OCI-LY1 (cell line): ENCODE results near the gene KCNK3.

ENCODE experiments used
- H2AFZ ChIP-seq: fragments of 200-600 bp; sonication (generic), shearing (Covaris generic); 2 replicates; pipeline ENCODE4 v1.6.0; 2014; ENCODE audit warnings: antibody characterized with exemption, mild to moderate bottlenecking, low read length
- H3F3A ChIP-seq: fragments of 200-600 bp; sonication (generic), shearing (Covaris generic); 2 replicates; pipeline ENCODE4 v1.6.0; 2014; ENCODE audit warnings: mild to moderate bottlenecking, antibody characterized with exemption, low read length, moderate library complexity; ENCODE audit not compliant: insufficient read depth
- H3K27ac ChIP-seq: fragments of 200-600 bp; sonication (generic); 2 replicates; pipeline ENCODE4 v1.5.1; 2014; ENCODE audit warnings: low read length, mixed run types, mild to moderate bottlenecking, low read depth; ENCODE audit not compliant: poor library complexity, severe bottlenecking
- H3K27me3 ChIP-seq: fragments of 200-600 bp; sonication (generic); 2 replicates; pipeline ENCODE4 v1.6.0; 2014; ENCODE audit warnings: antibody characterized with exemption, mild to moderate bottlenecking, low read length, moderate library complexity; ENCODE audit not compliant: insufficient read depth
- H3K36me3 ChIP-seq: fragments of 200-600 bp; sonication (generic); 2 replicates; pipeline ENCODE4 v1.6.1; 2014; ENCODE audit warnings: mild to moderate bottlenecking, antibody characterized with exemption, low read length, moderate library complexity, mixed read lengths; ENCODE audit not compliant: insufficient read depth
- H3K4me1 ChIP-seq: fragments of 200-600 bp; sonication (generic); 2 replicates; pipeline ENCODE4 v1.5.1; 2014; ENCODE audit warnings: mild to moderate bottlenecking, low read length, moderate library complexity; ENCODE audit not compliant: insufficient read depth, severe bottlenecking
- H3K4me2 ChIP-seq: fragments of 200-600 bp; sonication (generic), shearing (Covaris generic); 2 replicates; pipeline ENCODE4 v1.6.1; 2014; ENCODE audit warnings: low read length
- H3K4me3 ChIP-seq: fragments of 200-600 bp; sonication (generic); 2 replicates; pipeline ENCODE4 v1.5.1; 2014; ENCODE audit warnings: low read length, low read depth, mild to moderate bottlenecking, mixed read lengths; ENCODE audit not compliant: poor library complexity, severe bottlenecking
- H3K79me2 ChIP-seq: fragments of 200-600 bp; shearing (Covaris generic); 2 replicates; pipeline ENCODE4 v1.6.1; 2016; ENCODE audit warnings: mixed run types, low read length, mixed read lengths; ENCODE audit not compliant: insufficient read depth
- H3K9ac ChIP-seq: fragments of 200-600 bp; sonication (generic), shearing (Covaris generic); 2 replicates; pipeline ENCODE4 v1.6.1; 2014; ENCODE audit warnings: mild to moderate bottlenecking, low read length, mixed read lengths
- H3K9me2 ChIP-seq: fragments of 200-600 bp; sonication (generic), shearing (Covaris generic); 2 replicates; pipeline ENCODE4 v1.6.1; 2014; ENCODE audit warnings: low read depth, mild to moderate bottlenecking, low read length, mixed read lengths
- H3K9me3 ChIP-seq: fragments of 200-600 bp; shearing (Covaris generic); 2 replicates; pipeline ENCODE4 v1.6.1; 2014; ENCODE audit warnings: low read length, mixed read lengths
- H4K20me1 ChIP-seq: fragments of 200-600 bp; sonication (generic), shearing (Covaris generic); 2 replicates; pipeline ENCODE4 v1.6.0; 2016; ENCODE audit warnings: mild to moderate bottlenecking, low read length; ENCODE audit not compliant: insufficient read depth
- CTCF ChIP-seq: fragments of 200-600 bp; sonication (generic), shearing (Covaris generic); IDR thresholded peaks from 2 replicates; pipeline ENCODE4 v1.5.1; 2017; ENCODE audit warnings: mild to moderate bottlenecking, antibody characterized with exemption, low read length, moderate library complexity, mixed read lengths
- EZH2 ChIP-seq: fragments of 200-600 bp; sonication (generic), shearing (Covaris generic); IDR thresholded peaks from 2 replicates; pipeline ENCODE4 v1.8.0; 2017; ENCODE audit warnings: borderline replicate concordance, mixed run types, mild to moderate bottlenecking, antibody characterized with exemption, low read length, moderate library complexity, mixed read lengths

KCNK3 gene

GRCh38 chr2:26707747-26708146 lies 15.2 kb downstream of the KCNK3 start:
- Histone ChIP-seq H3K27ac (no peak overlapping the region), H3K4me2 (no peak overlapping the region), H3K9ac (no peak overlapping the region), H3K4me1 (no peaks in the 10 kb centered on the region), H3K79me2 (no peaks in the 10 kb centered on the region), H2AFZ (no peak overlapping the region), H3F3A (no peaks in the 10 kb centered on the region), H3K27me3 (peaks cover 8% of the 10 kb centered on the region; the same call in 1 of the 2 replicates), H3K9me2 (no peaks in the 10 kb centered on the region), H3K9me3 (no peaks in the 10 kb centered on the region), H3K4me3 (no peak overlapping the region), H3K36me3 (no peaks in the 10 kb centered on the region), H4K20me1 (no peaks in the 10 kb centered on the region)
- no peak for TF ChIP-seq CTCF
- TF ChIP-seq EZH2 = no peak

- no peak overlapping the region for H3K4me2 ChIP-seq
- no peak overlapping the region for H3K9ac ChIP-seq
- no peaks in the 10 kb centered on the region for H3K79me2 ChIP-seq
- no peak overlapping the region for H2AFZ ChIP-seq
- no peaks in the 10 kb centered on the region for H3F3A ChIP-seq
- H3K27ac ChIP-seq = no peak overlapping the region
- H3K9me2 ChIP-seq = no peaks in the 10 kb centered on the region
- H3K27me3 ChIP-seq = peaks cover 8% of the 10 kb centered on the region; the same call in 1 of the 2 replicates
- no peaks in the 10 kb centered on the region for H3K4me1 ChIP-seq
- H3K36me3 ChIP-seq = no peaks in the 10 kb centered on the region
- TF ChIP-seq EZH2 (no peak), CTCF (no peak)
- H4K20me1 ChIP-seq = no peaks in the 10 kb centered on the region
- H3K4me3 ChIP-seq = no peak overlapping the region
- no peaks in the 10 kb centered on the region for H3K9me3 ChIP-seq
These were observed 15.9 kb downstream of the KCNK3 start for GRCh38 chr2:26708457-26708856.

GRCh38 chr2:26709323-26710110 lies 17.0 kb downstream of the KCNK3 start:
- no peak overlapping the region for H2AFZ ChIP-seq
- no peaks in the 10 kb centered on the region for H3K4me1 ChIP-seq
- no peaks in the 10 kb centered on the region for H3K9me2 ChIP-seq
- no peaks in the 10 kb centered on the region for H3K9me3 ChIP-seq
- no peak overlapping the region for H3K4me3 ChIP-seq
- no peaks in the 10 kb centered on the region for H3K79me2 ChIP-seq
- H3K9ac ChIP-seq = no peak overlapping the region
- no peaks in the 10 kb centered on the region for H4K20me1 ChIP-seq
- peaks cover 8% of the 10 kb centered on the region; the same call in 1 of the 2 replicates for H3K27me3 ChIP-seq
- TF ChIP-seq EZH2 = no peak
- TF ChIP-seq CTCF = no peak
- H3F3A ChIP-seq = no peaks in the 10 kb centered on the region
- no peaks in the 10 kb centered on the region for H3K36me3 ChIP-seq
- no peak overlapping the region for H3K4me2 ChIP-seq
- H3K27ac ChIP-seq = no peak overlapping the region
